HepG2 (cell line): ENCODE data around the gene CD68. TPM values are rescaled to one million over a fixed set of nuclear protein-coding genes. Genes with fewer than 3 reads are reported as not detected.

Source experiments
- ADNP ChIP-seq: sonication (generic); formaldehyde crosslinking; IDR thresholded peaks from 2 replicates; pipeline ENCODE4 v1.4.0; 2020; ENCODE audit warnings: missing genetic modification reagents
- ATF7 ChIP-seq, 2 experiments: fragments of 450-650 bp in 1 of 2; sonication (generic) in 1 of 2; formaldehyde crosslinking in 1 of 2; IDR thresholded peaks; 2 replicates each; pipeline versions ENCODE4 v1.4.0 to v1.6.1; 2016 to 2020; ENCODE audit warnings: antibody characterized with exemption in 1 of 2, mild to moderate bottlenecking in 1 of 2, missing genetic modification reagents in 1 of 2
- FLYWCH1 ChIP-seq: sonication (generic); formaldehyde crosslinking; IDR thresholded peaks from 2 replicates; pipeline ENCODE4 v1.8.1; 2023; ENCODE audit warnings: mild to moderate bottlenecking, missing genetic modification reagents
- HOXA7 ChIP-seq: sonication (generic); formaldehyde crosslinking; IDR thresholded peaks from 2 replicates; pipeline ENCODE4 v1.8.1; 2022; ENCODE audit warnings: mild to moderate bottlenecking, missing genetic modification reagents, moderate library complexity
- IRX3 ChIP-seq: sonication (generic); formaldehyde crosslinking; IDR thresholded peaks from 2 replicates; pipeline ENCODE4 v1.8.1; 2023; ENCODE audit warnings: mild to moderate bottlenecking, low read depth, missing genetic modification reagents, borderline replicate concordance
- LCORL ChIP-seq, 2 experiments: fragments of 450-650 bp in 1 of 2; sonication (generic) in 1 of 2; formaldehyde crosslinking in 1 of 2; IDR thresholded peaks; 2 replicates each; pipeline versions ENCODE4 v1.5.0 to v1.6.1; 2017 to 2020; ENCODE audit warnings: antibody characterized with exemption in 1 of 2, missing genetic modification reagents in 1 of 2
- SKI ChIP-seq: fragments of 450-650 bp; IDR thresholded peaks from one replicate; pipeline ENCODE4 v1.6.1; 2018; ENCODE audit warnings: mild to moderate bottlenecking; ENCODE audit not compliant: partially characterized antibody
- ZNF10 ChIP-seq: sonication (generic); formaldehyde crosslinking; IDR thresholded peaks from 2 replicates; pipeline ENCODE4 v1.4.0; 2020; ENCODE audit warnings: mild to moderate bottlenecking, low read depth, missing genetic modification reagents, borderline replicate concordance
- ZNF337 ChIP-seq: sonication (generic); formaldehyde crosslinking; IDR thresholded peaks from 2 replicates; pipeline ENCODE4 v1.5.1; 2020; ENCODE audit warnings: missing genetic modification reagents, low read depth, mild to moderate bottlenecking, borderline replicate concordance
- ZNF44 ChIP-seq: sonication (generic); formaldehyde crosslinking; IDR thresholded peaks from 2 replicates; pipeline ENCODE4 v1.5.1; 2020; ENCODE audit warnings: mild to moderate bottlenecking, missing genetic modification reagents
- ZNF468 ChIP-seq: sonication (generic); formaldehyde crosslinking; IDR thresholded peaks from 2 replicates; pipeline ENCODE4 v1.8.0; 2022; ENCODE audit warnings: mild to moderate bottlenecking, moderate library complexity, missing genetic modification reagents
- ZNF562 ChIP-seq: sonication (generic); formaldehyde crosslinking; IDR thresholded peaks from 2 replicates; pipeline ENCODE4 v1.8.0; 2022; ENCODE audit warnings: missing genetic modification reagents, borderline replicate concordance
- ZNF644 ChIP-seq: IDR thresholded peaks from 2 replicates; pipeline ENCODE4 v1.6.1; 2016; ENCODE audit warnings: low read depth
- ZNF780A ChIP-seq: sonication (generic); formaldehyde crosslinking; IDR thresholded peaks from 2 replicates; pipeline ENCODE4 v1.8.0; 2022; ENCODE audit warnings: mild to moderate bottlenecking, missing genetic modification reagents, moderate library complexity
- polyA plus RNA-seq, 8 experiments: library from polyadenylated mRNA; depleted of rRNA in 3 of 8; stranded (reverse) in 7 of 8; unstranded in 1 of 8; fragments of >200 nt; fragmentation: Illumina TruSeq in 4 of 8; extraction: Trizol in 4 of 8; gene quantifications; 2 replicates each; pipeline versions ENCODE4 v1.2.1 to v1.2.3, GENCODE V29; 2011 to 2016; ENCODE audit warnings: low read depth in 4 of 8, missing spikeins in 1 of 8, mixed read lengths in 1 of 8; ENCODE audit not compliant: insufficient read depth in 1 of 8
- total RNA-seq, 5 experiments: library from RNA; depleted of rRNA; stranded (reverse); fragments of >200 nt; fragmentation: Illumina TruSeq; extraction: Trizol; gene quantifications; 2 replicates each; pipeline ENCODE4 v1.2.3, GENCODE V29; 2016; ENCODE audit warnings: low read depth in 1 of 5
- TF ChIP-seq, protein P1 (sequence below): IDR thresholded peaks from 2 replicates; pipeline ENCODE4 v1.6.1; 2018; ENCODE audit warnings: missing genetic modification reagents, mild to moderate bottlenecking, missing compliant biosample characterization
- TF ChIP-seq, protein P2 (sequence below): sonication (generic); formaldehyde crosslinking; IDR thresholded peaks from 2 replicates; pipeline ENCODE4 v1.5.0; 2020; ENCODE audit warnings: missing genetic modification reagents, mild to moderate bottlenecking, borderline replicate concordance
- TF ChIP-seq, protein P3 (sequence below): sonication (generic); formaldehyde crosslinking; IDR thresholded peaks from 2 replicates; pipeline ENCODE4 v1.5.1; 2020; ENCODE audit warnings: missing genetic modification reagents, mild to moderate bottlenecking, borderline replicate concordance
- TF ChIP-seq, protein P4 (sequence below): sonication (generic); formaldehyde crosslinking; conservative IDR thresholded peaks from 2 replicates; pipeline ENCODE4 v1.5.0; 2020; ENCODE audit warnings: missing genetic modification reagents
- TF ChIP-seq, protein P5 (sequence below): sonication (generic); formaldehyde crosslinking; IDR thresholded peaks from 2 replicates; pipeline ENCODE4 v1.4.0; 2020; ENCODE audit warnings: missing genetic modification reagents, low read depth, mild to moderate bottlenecking, borderline replicate concordance
- TF ChIP-seq, protein P6 (sequence below): sonication (generic); formaldehyde crosslinking; IDR thresholded peaks from 2 replicates; pipeline ENCODE4 v1.8.0; 2022; ENCODE audit warnings: mild to moderate bottlenecking, missing genetic modification reagents

Gene CD68
- total and polyA plus RNA-seq, 2 of the 13 experiments (the other 11 are each of a cell fraction or from before 2014, with no cell fraction given), result 10.3 to 104 TPM

DNA sequence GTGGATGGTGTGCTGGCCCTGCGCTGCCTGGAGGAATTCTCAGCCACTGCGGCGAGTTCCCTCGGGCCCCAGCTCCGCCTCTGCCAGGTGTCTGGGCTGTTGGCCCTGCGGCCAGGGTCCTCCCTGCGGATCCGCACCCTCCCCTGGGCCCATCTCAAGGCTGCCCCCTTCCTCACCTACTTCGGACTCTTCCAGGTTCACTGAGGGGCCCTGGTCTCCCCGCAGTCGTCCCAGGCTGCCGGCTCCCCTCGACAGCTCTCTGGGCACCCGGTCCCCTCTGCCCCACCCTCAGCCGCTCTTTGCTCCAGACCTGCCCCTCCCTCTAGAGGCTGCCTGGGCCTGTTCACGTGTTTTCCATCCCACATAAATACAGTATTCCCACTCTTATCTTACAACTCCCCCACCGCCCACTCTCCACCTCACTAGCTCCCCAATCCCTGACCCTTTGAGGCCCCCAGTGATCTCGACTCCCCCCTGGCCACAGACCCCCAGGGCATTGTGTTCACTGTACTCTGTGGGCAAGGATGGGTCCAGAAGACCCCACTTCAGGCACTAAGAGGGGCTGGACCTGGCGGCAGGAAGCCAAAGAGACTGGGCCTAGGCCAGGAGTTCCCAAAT, 22.2 kb upstream of the CD68 start (continued):
- TF ChIP-seq, protein P1, sequence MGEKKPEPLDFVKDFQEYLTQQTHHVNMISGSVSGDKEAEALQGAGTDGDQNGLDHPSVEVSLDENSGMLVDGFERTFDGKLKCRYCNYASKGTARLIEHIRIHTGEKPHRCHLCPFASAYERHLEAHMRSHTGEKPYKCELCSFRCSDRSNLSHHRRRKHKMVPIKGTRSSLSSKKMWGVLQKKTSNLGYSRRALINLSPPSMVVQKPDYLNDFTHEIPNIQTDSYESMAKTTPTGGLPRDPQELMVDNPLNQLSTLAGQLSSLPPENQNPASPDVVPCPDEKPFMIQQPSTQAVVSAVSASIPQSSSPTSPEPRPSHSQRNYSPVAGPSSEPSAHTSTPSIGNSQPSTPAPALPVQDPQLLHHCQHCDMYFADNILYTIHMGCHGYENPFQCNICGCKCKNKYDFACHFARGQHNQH, result peak; percentile 7; the same call in 1 of the 2 replicates
- no peak for TF ChIP-seq ZNF10 (CRISPR knock-in tag)
- TF ChIP-seq ZNF44 (CRISPR knock-in tag), result no peak
- no peak for TF ChIP-seq LCORL (IDR thresholded peaks at IDR 0.05)
- TF ChIP-seq LCORL (CRISPR knock-in tag; IDR thresholded peaks at IDR 0.05), result peak; percentile 74
- TF ChIP-seq HOXA7 (CRISPR knock-in tag), result no peak
- no peak for TF ChIP-seq SKI
- TF ChIP-seq, protein P2, sequence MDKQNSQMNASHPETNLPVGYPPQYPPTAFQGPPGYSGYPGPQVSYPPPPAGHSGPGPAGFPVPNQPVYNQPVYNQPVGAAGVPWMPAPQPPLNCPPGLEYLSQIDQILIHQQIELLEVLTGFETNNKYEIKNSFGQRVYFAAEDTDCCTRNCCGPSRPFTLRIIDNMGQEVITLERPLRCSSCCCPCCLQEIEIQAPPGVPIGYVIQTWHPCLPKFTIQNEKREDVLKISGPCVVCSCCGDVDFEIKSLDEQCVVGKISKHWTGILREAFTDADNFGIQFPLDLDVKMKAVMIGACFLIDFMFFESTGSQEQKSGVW (CRISPR knock-in tag), result no peak
- TF ChIP-seq, protein P3, sequence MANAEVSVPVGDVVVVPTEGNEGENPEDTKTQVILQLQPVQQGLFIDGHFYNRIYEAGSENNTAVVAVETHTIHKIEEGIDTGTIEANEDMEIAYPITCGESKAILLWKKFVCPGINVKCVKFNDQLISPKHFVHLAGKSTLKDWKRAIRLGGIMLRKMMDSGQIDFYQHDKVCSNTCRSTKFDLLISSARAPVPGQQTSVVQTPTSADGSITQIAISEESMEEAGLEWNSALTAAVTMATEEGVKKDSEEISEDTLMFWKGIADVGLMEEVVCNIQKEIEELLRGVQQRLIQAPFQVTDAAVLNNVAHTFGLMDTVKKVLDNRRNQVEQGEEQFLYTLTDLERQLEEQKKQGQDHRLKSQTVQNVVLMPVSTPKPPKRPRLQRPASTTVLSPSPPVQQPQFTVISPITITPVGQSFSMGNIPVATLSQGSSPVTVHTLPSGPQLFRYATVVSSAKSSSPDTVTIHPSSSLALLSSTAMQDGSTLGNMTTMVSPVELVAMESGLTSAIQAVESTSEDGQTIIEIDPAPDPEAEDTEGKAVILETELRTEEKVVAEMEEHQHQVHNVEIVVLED (CRISPR knock-in tag), result no peak
- TF ChIP-seq, protein P4, sequence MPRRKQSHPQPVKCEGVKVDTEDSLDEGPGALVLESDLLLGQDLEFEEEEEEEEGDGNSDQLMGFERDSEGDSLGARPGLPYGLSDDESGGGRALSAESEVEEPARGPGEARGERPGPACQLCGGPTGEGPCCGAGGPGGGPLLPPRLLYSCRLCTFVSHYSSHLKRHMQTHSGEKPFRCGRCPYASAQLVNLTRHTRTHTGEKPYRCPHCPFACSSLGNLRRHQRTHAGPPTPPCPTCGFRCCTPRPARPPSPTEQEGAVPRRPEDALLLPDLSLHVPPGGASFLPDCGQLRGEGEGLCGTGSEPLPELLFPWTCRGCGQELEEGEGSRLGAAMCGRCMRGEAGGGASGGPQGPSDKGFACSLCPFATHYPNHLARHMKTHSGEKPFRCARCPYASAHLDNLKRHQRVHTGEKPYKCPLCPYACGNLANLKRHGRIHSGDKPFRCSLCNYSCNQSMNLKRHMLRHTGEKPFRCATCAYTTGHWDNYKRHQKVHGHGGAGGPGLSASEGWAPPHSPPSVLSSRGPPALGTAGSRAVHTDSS, result no peak
- no peak for TF ChIP-seq ADNP
- TF ChIP-seq ZNF337 (CRISPR knock-in tag), result 0 out of 2 replicates have a peak, but pooled peaks have one; percentile 40
- no peak for TF ChIP-seq ZNF468
- TF ChIP-seq FLYWCH1 (CRISPR knock-in tag), result no peak
- no peak for TF ChIP-seq ATF7 (IDR thresholded peaks at IDR 0.05)
- no peak for TF ChIP-seq ATF7 (CRISPR knock-in tag; IDR thresholded peaks at IDR 0.05)
- no peak for TF ChIP-seq ZNF644 (CRISPR knock-in tag)
- no peak for TF ChIP-seq ZNF780A (CRISPR knock-in tag)
- no peak for TF ChIP-seq ZNF562 (CRISPR knock-in tag)
- TF ChIP-seq, protein P5, sequence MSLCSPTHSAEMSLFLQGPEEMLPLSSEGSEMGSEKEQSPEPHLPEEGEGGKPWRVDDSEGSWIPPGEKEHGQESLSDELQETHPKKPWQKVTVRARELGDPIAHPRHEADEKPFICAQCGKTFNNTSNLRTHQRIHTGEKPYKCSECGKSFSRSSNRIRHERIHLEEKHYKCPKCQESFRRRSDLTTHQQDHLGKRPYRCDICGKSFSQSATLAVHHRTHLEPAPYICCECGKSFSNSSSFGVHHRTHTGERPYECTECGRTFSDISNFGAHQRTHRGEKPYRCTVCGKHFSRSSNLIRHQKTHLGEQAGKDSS (CRISPR knock-in tag), result no peak; the same call in 1 of the 2 replicates
- TF ChIP-seq IRX3 (CRISPR knock-in tag), result no peak
- TF ChIP-seq, protein P6, sequence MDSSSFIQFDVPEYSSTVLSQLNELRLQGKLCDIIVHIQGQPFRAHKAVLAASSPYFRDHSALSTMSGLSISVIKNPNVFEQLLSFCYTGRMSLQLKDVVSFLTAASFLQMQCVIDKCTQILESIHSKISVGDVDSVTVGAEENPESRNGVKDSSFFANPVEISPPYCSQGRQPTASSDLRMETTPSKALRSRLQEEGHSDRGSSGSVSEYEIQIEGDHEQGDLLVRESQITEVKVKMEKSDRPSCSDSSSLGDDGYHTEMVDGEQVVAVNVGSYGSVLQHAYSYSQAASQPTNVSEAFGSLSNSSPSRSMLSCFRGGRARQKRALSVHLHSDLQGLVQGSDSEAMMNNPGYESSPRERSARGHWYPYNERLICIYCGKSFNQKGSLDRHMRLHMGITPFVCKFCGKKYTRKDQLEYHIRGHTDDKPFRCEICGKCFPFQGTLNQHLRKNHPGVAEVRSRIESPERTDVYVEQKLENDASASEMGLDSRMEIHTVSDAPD (CRISPR knock-in tag), result no peak
